ENCODE data around the gene RPP25. TPM values are rescaled to one million over a fixed set of nuclear protein-coding genes. Genes with fewer than 3 reads are reported as not detected.

RPP25 gene
- total and polyA plus RNA-seq, 3 donors from 2014 or later, result 6.5 to 15.9 (median 6.8) TPM

DNA sequence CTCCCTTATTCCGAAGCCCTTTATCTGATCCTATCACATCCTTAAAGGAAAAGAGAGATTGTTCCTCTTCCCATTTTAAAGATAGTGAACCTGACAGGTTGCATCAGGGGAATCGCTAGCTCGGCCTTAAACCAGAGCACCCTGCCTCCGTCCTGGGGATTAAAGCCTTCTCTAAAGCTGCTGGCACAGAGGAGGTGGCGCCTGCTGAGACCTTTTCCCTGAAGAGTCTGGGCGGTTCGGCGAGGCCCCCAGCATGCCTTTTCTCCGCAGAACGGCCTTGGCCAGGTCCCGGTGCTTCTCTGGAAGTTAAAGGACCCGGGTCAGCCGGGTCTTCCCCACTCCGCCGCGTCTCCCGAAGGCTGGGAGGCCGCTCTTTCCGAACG lies 50.5 kb downstream of the RPP25 start:
- Histone ChIP-seq H3K27ac (peak overlapping the region; percentile 77 to 84), H3K27me3 (no peaks in the 10 kb centered on the region), H3K36me3 (ENCODE audit: low read depth, missing control alignments) (no peaks in the 10 kb centered on the region), H3K4me1 (peaks cover 16% of the 10 kb centered on the region), H3K9me3 (no peaks in the 10 kb centered on the region), H3K4me3 (peak overlapping the region; percentile 80 to 81)
- 0 to 1% methylated on average over 8 to 20 of the region's 20 CpGs for WGBS, 2 donors
- TF ChIP-seq CTCF (IDR thresholded peaks at IDR 0.05) (no peak), POLR2A (IDR thresholded peaks at IDR 0.05) (no peak)
- DNase-seq, result peak; percentile 42
- intact Hi-C loops (cut with DNase I; ENCODE audit: low total_unique reads), result no loop called here

Small RNAs within 50 kb of the gene (small RNA-seq; reads per million reads assigned to genes)
- gene RF00019, result 0 reads per million in 2 donors

Other genes starting within 250 kb of the RPP25 start
- gene CYP1A1, start 231.2 kb downstream of the RPP25 start, total RNA-seq, result under 1 TPM; 0.19 to 0.31 TPM
- 5.6 TPM for gene CYP1A1, start 231.2 kb downstream of the RPP25 start, polyA plus RNA-seq (ENCODE audit: insufficient read depth, low read depth, low replicate concordance)
- gene CYP1A2, start 207.9 kb downstream of the RPP25 start, total RNA-seq, result under 1 TPM; 0.12 to 0.31 TPM
- not detected for gene CYP1A2, start 207.9 kb downstream of the RPP25 start, polyA plus RNA-seq (ENCODE audit: insufficient read depth, low read depth, low replicate concordance)
- gene CSK, start 174.7 kb downstream of the RPP25 start, total RNA-seq, result 10 to 100 TPM; 41.5 to 43.1 TPM
- gene CSK, start 174.7 kb downstream of the RPP25 start, polyA plus RNA-seq (ENCODE audit: insufficient read depth, low read depth, low replicate concordance), result 45.6 TPM
- 1 to 10 TPM; 4.3 to 4.6 TPM for gene LMAN1L, start 143.9 kb downstream of the RPP25 start, total RNA-seq
- gene LMAN1L, start 143.9 kb downstream of the RPP25 start, polyA plus RNA-seq (ENCODE audit: insufficient read depth, low read depth, low replicate concordance), result 2.2 TPM
- gene CPLX3, start 130.1 kb downstream of the RPP25 start, total RNA-seq, result 1 to 10 TPM; 3.7 to 5.7 TPM
- gene CPLX3, start 130.1 kb downstream of the RPP25 start, polyA plus RNA-seq (ENCODE audit: insufficient read depth, low read depth, low replicate concordance), result 3.6 TPM
- 10 to 100 TPM; 68.2 to 78.5 TPM for gene ULK3, start 113.6 kb downstream of the RPP25 start, total RNA-seq
- gene ULK3, start 113.6 kb downstream of the RPP25 start, polyA plus RNA-seq (ENCODE audit: insufficient read depth, low read depth, low replicate concordance), result 27.0 TPM
- 100 to 1,000 TPM in 1 of 2 donors, 10 to 100 TPM in 1; 94.8 to 103 TPM for gene SCAMP2, start 83.4 kb downstream of the RPP25 start, total RNA-seq
- 130 TPM for gene SCAMP2, start 83.4 kb downstream of the RPP25 start, polyA plus RNA-seq (ENCODE audit: insufficient read depth, low read depth, low replicate concordance)
- 10 to 100 TPM; 65.4 to 78.1 TPM for gene MPI, start 66.7 kb downstream of the RPP25 start, total RNA-seq
- gene MPI, start 66.7 kb downstream of the RPP25 start, polyA plus RNA-seq (ENCODE audit: insufficient read depth, low read depth, low replicate concordance), result 92.6 TPM
- gene FAM219B, start 49.9 kb downstream of the RPP25 start, total RNA-seq, result 10 to 100 TPM; 40.2 to 40.6 TPM
- 32.6 TPM for gene FAM219B, start 49.9 kb downstream of the RPP25 start, polyA plus RNA-seq (ENCODE audit: insufficient read depth, low read depth, low replicate concordance)
- gene COX5A, start 18.7 kb downstream of the RPP25 start, total RNA-seq, result 100 to 1,000 TPM in 1 of 2 donors, 10 to 100 TPM in 1; 77.4 to 107 TPM
- gene COX5A, start 18.7 kb downstream of the RPP25 start, polyA plus RNA-seq (ENCODE audit: insufficient read depth, low read depth, low replicate concordance), result 426 TPM
- gene SCAMP5, start 38.8 kb upstream of the RPP25 start, total RNA-seq, result 10 to 100 TPM; 25.3 to 37.0 TPM
- 27.4 TPM for gene SCAMP5, start 38.8 kb upstream of the RPP25 start, polyA plus RNA-seq (ENCODE audit: insufficient read depth, low read depth, low replicate concordance)
- gene PPCDC, start 66.8 kb upstream of the RPP25 start, total RNA-seq, result 10 to 100 TPM; 23.6 to 31.6 TPM
- 18.0 TPM for gene PPCDC, start 66.8 kb upstream of the RPP25 start, polyA plus RNA-seq (ENCODE audit: insufficient read depth, low read depth, low replicate concordance)
- gene C15orf39, start 245.1 kb upstream of the RPP25 start, total RNA-seq, result 100 to 1,000 TPM; 167 to 168 TPM
- gene C15orf39, start 245.1 kb upstream of the RPP25 start, polyA plus RNA-seq (ENCODE audit: insufficient read depth, low read depth, low replicate concordance), result 321 TPM